HepG2 (cell line): ENCODE data around the gene NRSN2. TPM values are rescaled to one million over a fixed set of nuclear protein-coding genes. Genes with fewer than 3 reads are reported as not detected.

Experiments
- AKAP8 ChIP-seq: sonication (generic); formaldehyde crosslinking; IDR thresholded peaks from 2 replicates; pipeline ENCODE4 v1.5.1; 2020; ENCODE audit warnings: mild to moderate bottlenecking, missing genetic modification reagents
- ATAD3A ChIP-seq: sonication (generic); formaldehyde crosslinking; IDR thresholded peaks from 2 replicates; pipeline ENCODE4 v1.4.0; 2020; ENCODE audit warnings: missing genetic modification reagents
- CBFB ChIP-seq: sonication (generic); formaldehyde crosslinking; IDR thresholded peaks from 2 replicates; pipeline ENCODE4 v1.4.0; 2020; ENCODE audit warnings: missing genetic modification reagents
- DNMT3B ChIP-seq: conservative IDR thresholded peaks from 2 replicates; pipeline ENCODE4 v1.6.1; 2016; ENCODE audit warnings: missing biosample characterization, control low read depth
- FOXA1 ChIP-seq, 2 experiments: fragments of 450-650 bp in 1 of 2; sonication (generic) in 1 of 2; formaldehyde crosslinking in 1 of 2; IDR thresholded peaks; 2 replicates each; pipeline versions ENCODE4 v1.4.0 to v1.6.1; 2016 to 2020; ENCODE audit warnings: missing genetic modification reagents in 1 of 2
- HNRNPK ChIP-seq: fragments of 200-400 bp; formaldehyde crosslinking; IDR thresholded peaks from 2 replicates; pipeline ENCODE4 v1.6.1; 2018; ENCODE audit warnings: low read length, low read depth, moderate library complexity, mild to moderate bottlenecking; ENCODE audit not compliant: poor library complexity, severe bottlenecking
- NFIC ChIP-seq: IDR thresholded peaks from 2 replicates; pipeline ENCODE4 v1.6.1; 2012; ENCODE audit warnings: mild to moderate bottlenecking, low read length, inconsistent platforms
- NRL ChIP-seq: sonication (generic); formaldehyde crosslinking; IDR thresholded peaks from 2 replicates; pipeline ENCODE4 v1.5.0; 2020; ENCODE audit warnings: missing genetic modification reagents, mild to moderate bottlenecking, moderate library complexity, borderline replicate concordance
- REPIN1 ChIP-seq: sonication (generic); formaldehyde crosslinking; IDR thresholded peaks from 2 replicates; pipeline ENCODE4 v1.8.0; 2022; ENCODE audit warnings: missing genetic modification reagents, low read depth, mild to moderate bottlenecking, borderline replicate concordance
- RXRB ChIP-seq: IDR thresholded peaks from 2 replicates; pipeline ENCODE4 v1.6.1; 2016; ENCODE audit warnings: borderline replicate concordance, missing genetic modification reagents, missing compliant biosample characterization
- XRCC5 ChIP-seq: fragments of 200-400 bp; formaldehyde crosslinking; optimal IDR thresholded peaks from 2 replicates; pipeline ENCODE3; 2017; ENCODE audit warnings: mild to moderate bottlenecking, low read length
- ZFP36 ChIP-seq: fragments of 150-350 bp; IDR thresholded peaks from 2 replicates; pipeline ENCODE4 v1.6.1; 2018; ENCODE audit warnings: borderline replicate concordance, low read length, low read depth; ENCODE audit not compliant: partially characterized antibody
- ZNF253 ChIP-seq: sonication (generic); formaldehyde crosslinking; IDR thresholded peaks from 2 replicates; pipeline ENCODE4 v1.8.0; 2022; ENCODE audit warnings: mild to moderate bottlenecking, missing genetic modification reagents, borderline replicate concordance
- ZNF326 ChIP-seq: sonication (generic); formaldehyde crosslinking; IDR thresholded peaks from 2 replicates; pipeline ENCODE4 v1.4.0; 2020; ENCODE audit warnings: missing genetic modification reagents, borderline replicate concordance
- ZNF501 ChIP-seq: sonication (generic); formaldehyde crosslinking; IDR thresholded peaks from 2 replicates; pipeline ENCODE4 v1.5.1; 2020; ENCODE audit warnings: mild to moderate bottlenecking, moderate library complexity, missing genetic modification reagents
- ZNF737 ChIP-seq: sonication (generic); formaldehyde crosslinking; IDR thresholded peaks from 2 replicates; pipeline ENCODE4 v1.5.0; 2020; ENCODE audit warnings: missing genetic modification reagents, mild to moderate bottlenecking, borderline replicate concordance
- ZNF75D ChIP-seq: sonication (generic); formaldehyde crosslinking; IDR thresholded peaks from 2 replicates; pipeline ENCODE4 v1.8.1; 2023; ENCODE audit warnings: missing genetic modification reagents, mild to moderate bottlenecking, borderline replicate concordance
- ZNF850 ChIP-seq: sonication (generic); formaldehyde crosslinking; conservative IDR thresholded peaks from 2 replicates; pipeline ENCODE4 v1.9.0; 2021; ENCODE audit warnings: mild to moderate bottlenecking, missing genetic modification reagents
- polyA plus RNA-seq, 8 experiments: library from polyadenylated mRNA; depleted of rRNA in 3 of 8; stranded (reverse) in 7 of 8; unstranded in 1 of 8; fragments of >200 nt; fragmentation: Illumina TruSeq in 4 of 8; extraction: Trizol in 4 of 8; gene quantifications; 2 replicates each; pipeline versions ENCODE4 v1.2.1 to v1.2.3, GENCODE V29; 2011 to 2016; ENCODE audit warnings: low read depth in 4 of 8, missing spikeins in 1 of 8, mixed read lengths in 1 of 8; ENCODE audit not compliant: insufficient read depth in 1 of 8
- total RNA-seq, 5 experiments: library from RNA; depleted of rRNA; stranded (reverse); fragments of >200 nt; fragmentation: Illumina TruSeq; extraction: Trizol; gene quantifications; 2 replicates each; pipeline ENCODE4 v1.2.3, GENCODE V29; 2016; ENCODE audit warnings: low read depth in 1 of 5
- TF ChIP-seq, protein P1 (sequence below): sonication (generic); formaldehyde crosslinking; IDR thresholded peaks from 2 replicates; pipeline ENCODE4 v1.4.0; 2020; ENCODE audit warnings: missing genetic modification reagents
- TF ChIP-seq, protein P2 (sequence below): sonication (generic); formaldehyde crosslinking; IDR thresholded peaks from 2 replicates; pipeline ENCODE4 v1.4.0; 2020; ENCODE audit warnings: missing genetic modification reagents; ENCODE audit errors: not compliant biosample characterization
- TF ChIP-seq, protein P3 (sequence below): sonication (generic); formaldehyde crosslinking; conservative IDR thresholded peaks from 2 replicates; pipeline ENCODE4 v1.8.0; 2022; ENCODE audit warnings: mild to moderate bottlenecking, moderate library complexity, missing genetic modification reagents
- TF ChIP-seq, protein P4 (sequence below): sonication (generic); formaldehyde crosslinking; IDR thresholded peaks from 2 replicates; pipeline ENCODE4 v1.4.0; 2020; ENCODE audit warnings: mild to moderate bottlenecking, missing genetic modification reagents

The NRSN2 gene
- total and polyA plus RNA-seq, 2 of the 13 experiments (the other 11 are each of a cell fraction or from before 2014, with no cell fraction given) = 32.3 to 49.4 TPM

DNA sequence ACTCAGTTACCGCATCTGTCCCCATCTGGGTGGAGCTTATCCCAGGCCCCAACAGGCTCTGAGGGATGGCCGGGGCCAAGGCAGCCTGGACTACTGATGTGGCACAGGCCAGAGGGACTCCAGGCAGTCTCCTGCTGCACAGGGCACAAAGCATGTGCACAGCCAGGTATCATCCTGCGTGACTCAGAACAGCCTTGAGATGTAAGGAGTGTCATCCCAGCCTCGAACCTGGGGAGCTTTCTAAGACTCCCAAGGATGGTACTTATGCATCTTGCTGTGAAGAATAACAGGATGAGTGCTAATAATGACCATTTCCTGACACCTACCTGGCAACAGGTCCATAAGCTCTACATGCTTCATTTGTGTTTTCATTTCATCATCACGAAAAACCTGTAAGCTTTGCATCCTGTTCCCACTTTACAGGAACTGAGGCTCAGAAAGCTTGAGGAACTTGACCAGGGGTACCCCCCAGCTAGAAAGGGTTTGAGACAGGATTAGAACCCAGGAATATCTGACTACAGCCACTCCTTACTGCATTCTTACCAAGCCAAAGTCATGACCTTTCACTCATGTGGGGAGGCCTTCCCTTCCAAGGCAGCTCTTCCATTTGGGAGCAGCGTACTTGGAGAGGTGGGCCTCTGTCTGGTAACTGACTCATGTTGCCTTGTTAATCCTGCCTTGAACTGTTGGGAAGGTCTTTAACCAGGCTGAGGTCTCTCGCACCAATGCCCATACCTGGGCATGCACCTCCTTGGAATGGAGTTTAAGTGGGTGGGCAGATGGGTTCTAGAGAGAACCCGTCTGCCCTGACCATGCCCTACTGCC lies 35.6 kb downstream of the NRSN2 start (continued):
- TF ChIP-seq, protein P1, sequence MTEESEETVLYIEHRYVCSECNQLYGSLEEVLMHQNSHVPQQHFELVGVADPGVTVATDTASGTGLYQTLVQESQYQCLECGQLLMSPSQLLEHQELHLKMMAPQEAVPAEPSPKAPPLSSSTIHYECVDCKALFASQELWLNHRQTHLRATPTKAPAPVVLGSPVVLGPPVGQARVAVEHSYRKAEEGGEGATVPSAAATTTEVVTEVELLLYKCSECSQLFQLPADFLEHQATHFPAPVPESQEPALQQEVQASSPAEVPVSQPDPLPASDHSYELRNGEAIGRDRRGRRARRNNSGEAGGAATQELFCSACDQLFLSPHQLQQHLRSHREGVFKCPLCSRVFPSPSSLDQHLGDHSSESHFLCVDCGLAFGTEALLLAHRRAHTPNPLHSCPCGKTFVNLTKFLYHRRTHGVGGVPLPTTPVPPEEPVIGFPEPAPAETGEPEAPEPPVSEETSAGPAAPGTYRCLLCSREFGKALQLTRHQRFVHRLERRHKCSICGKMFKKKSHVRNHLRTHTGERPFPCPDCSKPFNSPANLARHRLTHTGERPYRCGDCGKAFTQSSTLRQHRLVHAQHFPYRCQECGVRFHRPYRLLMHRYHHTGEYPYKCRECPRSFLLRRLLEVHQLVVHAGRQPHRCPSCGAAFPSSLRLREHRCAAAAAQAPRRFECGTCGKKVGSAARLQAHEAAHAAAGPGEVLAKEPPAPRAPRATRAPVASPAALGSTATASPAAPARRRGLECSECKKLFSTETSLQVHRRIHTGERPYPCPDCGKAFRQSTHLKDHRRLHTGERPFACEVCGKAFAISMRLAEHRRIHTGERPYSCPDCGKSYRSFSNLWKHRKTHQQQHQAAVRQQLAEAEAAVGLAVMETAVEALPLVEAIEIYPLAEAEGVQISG (CRISPR knock-in tag) = no peak; the same call in 1 of the 2 replicates
- TF ChIP-seq FOXA1 (IDR thresholded peaks at IDR 0.05) (no peak), FOXA1 (CRISPR knock-in tag; IDR thresholded peaks at IDR 0.05) (no peak), NRL (CRISPR knock-in tag) (0 out of 2 replicates have a peak, but pooled peaks have one; percentile 13), ZNF75D (CRISPR knock-in tag) (no peak), ZNF253 (CRISPR knock-in tag) (peak; percentile 29; the same call in 1 of the 2 replicates), HNRNPK (no peak), XRCC5 (peak; percentile 10), NFIC (no peak), ZNF326 (peak; percentile 43; the same call in 1 of the 2 replicates), REPIN1 (peak; percentile 28; the same call in 1 of the 2 replicates), RXRB (no peak), ZNF737 (CRISPR knock-in tag) (0 out of 2 replicates have a peak, but pooled peaks have one; percentile 50), DNMT3B (0 out of 2 replicates have a peak, but pooled peaks have one; percentile 37), CBFB (CRISPR knock-in tag) (0 out of 2 replicates have a peak, but pooled peaks have one; percentile 9), AKAP8 (peak; percentile 67; the same call in 1 of the 2 replicates), ZNF501 (CRISPR knock-in tag) (peak; percentile 48; the same call in 1 of the 2 replicates), ZNF850 (CRISPR knock-in tag) (no peak), ATAD3A (CRISPR knock-in tag) (peak; percentile 34; the same call in 1 of the 2 replicates), ZFP36 (peak; percentile 7)
- TF ChIP-seq, protein P2, sequence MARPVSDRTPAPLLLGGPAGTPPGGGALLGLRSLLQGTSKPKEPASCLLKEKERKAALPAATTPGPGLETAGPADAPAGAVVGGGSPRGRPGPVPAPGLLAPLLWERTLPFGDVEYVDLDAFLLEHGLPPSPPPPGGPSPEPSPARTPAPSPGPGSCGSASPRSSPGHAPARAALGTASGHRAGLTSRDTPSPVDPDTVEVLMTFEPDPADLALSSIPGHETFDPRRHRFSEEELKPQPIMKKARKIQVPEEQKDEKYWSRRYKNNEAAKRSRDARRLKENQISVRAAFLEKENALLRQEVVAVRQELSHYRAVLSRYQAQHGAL (CRISPR knock-in tag) = no peak
- TF ChIP-seq, protein P3, sequence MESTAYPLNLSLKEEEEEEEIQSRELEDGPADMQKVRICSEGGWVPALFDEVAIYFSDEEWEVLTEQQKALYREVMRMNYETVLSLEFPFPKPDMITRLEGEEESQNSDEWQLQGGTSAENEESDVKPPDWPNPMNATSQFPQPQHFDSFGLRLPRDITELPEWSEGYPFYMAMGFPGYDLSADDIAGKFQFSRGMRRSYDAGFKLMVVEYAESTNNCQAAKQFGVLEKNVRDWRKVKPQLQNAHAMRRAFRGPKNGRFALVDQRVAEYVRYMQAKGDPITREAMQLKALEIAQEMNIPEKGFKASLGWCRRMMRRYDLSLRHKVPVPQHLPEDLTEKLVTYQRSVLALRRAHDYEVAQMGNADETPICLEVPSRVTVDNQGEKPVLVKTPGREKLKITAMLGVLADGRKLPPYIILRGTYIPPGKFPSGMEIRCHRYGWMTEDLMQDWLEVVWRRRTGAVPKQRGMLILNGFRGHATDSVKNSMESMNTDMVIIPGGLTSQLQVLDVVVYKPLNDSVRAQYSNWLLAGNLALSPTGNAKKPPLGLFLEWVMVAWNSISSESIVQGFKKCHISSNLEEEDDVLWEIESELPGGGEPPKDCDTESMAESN (CRISPR knock-in tag) = peak; percentile 14; the same call in 1 of the 2 replicates
- TF ChIP-seq, protein P4, sequence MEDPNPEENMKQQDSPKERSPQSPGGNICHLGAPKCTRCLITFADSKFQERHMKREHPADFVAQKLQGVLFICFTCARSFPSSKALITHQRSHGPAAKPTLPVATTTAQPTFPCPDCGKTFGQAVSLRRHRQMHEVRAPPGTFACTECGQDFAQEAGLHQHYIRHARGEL (CRISPR knock-in tag) = no peak
